H1 (cell line): ENCODE measurements around the gene BPIFB4. TPM values are rescaled to one million over a fixed set of nuclear protein-coding genes. Genes with fewer than 3 reads are reported as not detected.

Experiments used
- CTBP2 ChIP-seq: IDR thresholded peaks from 2 replicates; pipeline ENCODE4 v1.7.0; 2011; ENCODE audit warnings: borderline replicate concordance, mild to moderate bottlenecking, moderate library complexity, mixed read lengths, low read length; ENCODE audit not compliant: insufficient read depth, insufficient read length
- FOSL1 ChIP-seq: IDR thresholded peaks from 2 replicates; pipeline ENCODE4 v1.6.1; 2011; ENCODE audit warnings: mild to moderate bottlenecking, low read depth, low read length, moderate library complexity; ENCODE audit not compliant: insufficient read depth
- KDM1A ChIP-seq: fragments of 200-600, 300-600 bp; sonication (generic); IDR thresholded peaks from 2 replicates; pipeline ENCODE4 v1.7.1; 2016; ENCODE audit warnings: mild to moderate bottlenecking, low read length, borderline replicate concordance
- polyA plus RNA-seq, 7 experiments: library from polyadenylated mRNA; depleted of rRNA in 3 of 7; stranded (reverse) in 5 of 7; unstranded in 2 of 7; fragments of >200 nt in 5 of 7; fragments of 200-250 nt in 2 of 7; gene quantifications; 1 replicate in 5 of 7; 2 replicates in 1 of 7; 4 replicates in 1 of 7; pipeline versions ENCODE4 v1.2.1 to v1.2.3, GENCODE V29; 2011 to 2013; ENCODE audit warnings: missing spikeins in 2 of 7, mixed read lengths in 2 of 7
- total RNA-seq: library from RNA; stranded (reverse); fragmentation: NEBNext Ultra II Directional; extraction: Animal tissue kit (Norgen Biotek cat#: 25700); gene quantifications from 2 replicates; pipeline ENCODE4 v1.2.1, GENCODE V29; 2021

The BPIFB4 gene
- total and polyA plus RNA-seq, 2 of the 8 experiments (the other 6 are each of a cell fraction or from before 2014, with no cell fraction given): not detected

DNA sequence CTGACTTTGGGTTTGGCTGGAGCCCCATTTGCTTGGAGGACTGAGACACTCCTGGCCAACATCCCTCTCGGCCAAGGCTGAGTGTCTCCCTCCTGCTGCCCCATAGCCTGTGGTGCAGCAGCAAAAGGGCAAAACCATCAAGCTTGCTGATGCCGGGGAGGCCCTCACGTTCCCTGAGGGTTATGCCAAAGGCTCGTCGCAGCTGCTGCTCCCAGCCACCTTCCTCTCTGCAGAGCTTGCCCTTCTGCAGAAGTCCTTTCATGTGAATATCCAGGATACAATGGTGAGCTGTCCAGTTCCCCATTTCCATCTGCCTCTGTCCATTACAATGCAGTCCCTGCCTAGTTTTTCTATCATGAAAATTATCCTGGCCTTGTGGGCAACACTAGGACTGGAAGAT is 42.0 kb upstream of the BPIFB4 start (continued):
- no peak for TF ChIP-seq CTBP2
- no peak for TF ChIP-seq KDM1A
- no peak for TF ChIP-seq FOSL1
